ENCODE measurements around the gene ATP5F1D. TPM values are rescaled to one million over a fixed set of nuclear protein-coding genes. Genes with fewer than 3 reads are reported as not detected.

The ATP5F1D gene
- total and polyA plus RNA-seq, 2 of the 13 experiments (the other 11 are each of a cell fraction or from before 2014, with no cell fraction given): 39.4 to 78.7 TPM

- no peak for TF ChIP-seq GPN1 (CRISPR knock-in tag; IDR thresholded peaks at IDR 0.05; ENCODE audit: borderline replicate concordance)
- 0 out of 2 replicates have a peak, but pooled peaks have one; percentile 56 for TF ChIP-seq ZBTB20 (CRISPR knock-in tag; IDR thresholded peaks at IDR 0.05; ENCODE audit: borderline replicate concordance, low read depth)
- peak; percentile 42; the same call in 1 of the 2 replicates for TF ChIP-seq ZNF772 (CRISPR knock-in tag; IDR thresholded peaks at IDR 0.05)
- no peak for TF ChIP-seq SNAPC5 (CRISPR knock-in tag; IDR thresholded peaks at IDR 0.05; ENCODE audit: borderline replicate concordance)
- no peak for TF ChIP-seq CCDC6 (CRISPR knock-in tag; IDR thresholded peaks at IDR 0.05)
- no peak for TF ChIP-seq POLR2AphosphoS5 (IDR thresholded peaks at IDR 0.05; ENCODE audit: low read depth, low read length)
- no peak for TF ChIP-seq PAF1 (CRISPR knock-in tag; IDR thresholded peaks at IDR 0.05)
- peak; percentile 23; the same call in 1 of the 2 replicates for TF ChIP-seq ARID5B (CRISPR knock-in tag; IDR thresholded peaks at IDR 0.05)
- no peak for TF ChIP-seq TRIM22 (IDR thresholded peaks at IDR 0.05)
- TF ChIP-seq HNF1B (CRISPR knock-in tag; IDR thresholded peaks at IDR 0.05): peak; percentile 79
- TF ChIP-seq HNRNPLL (IDR thresholded peaks at IDR 0.05; ENCODE audit: low read depth, low read length, poor library complexity, severe bottlenecking): no peak
- TF ChIP-seq TFDP2 (CRISPR knock-in tag; IDR thresholded peaks at IDR 0.05): no peak
- TF ChIP-seq TIGD3 (CRISPR knock-in tag; IDR thresholded peaks at IDR 0.05; ENCODE audit: borderline replicate concordance): no peak
- no peak for TF ChIP-seq HOXD1 (CRISPR knock-in tag; IDR thresholded peaks at IDR 0.05)
- no peak for TF ChIP-seq RFXAP (CRISPR knock-in tag; IDR thresholded peaks at IDR 0.05; ENCODE audit: borderline replicate concordance)
- no peak for TF ChIP-seq ZNF44 (CRISPR knock-in tag; IDR thresholded peaks at IDR 0.05)
- no peak for TF ChIP-seq DBP (CRISPR knock-in tag; IDR thresholded peaks at IDR 0.05; ENCODE audit: not compliant biosample characterization)
- no peak for TF ChIP-seq WIZ (CRISPR knock-in tag; IDR thresholded peaks at IDR 0.05)
- no peak for TF ChIP-seq IKZF4 (CRISPR knock-in tag; IDR thresholded peaks at IDR 0.05; ENCODE audit: borderline replicate concordance, low read depth, not compliant biosample characterization)
These were observed 38.3 kb downstream of the ATP5F1D start (continued) for GRCh38 chr19:1279782-1280341.

Data from HepG2 (cell line).